ENCODE data around the gene MYO15A. TPM values are rescaled to one million over a fixed set of nuclear protein-coding genes. Genes with fewer than 3 reads are reported as not detected.
A peak's percentile ranks its signal among the peaks of the same experiment; 100 is the strongest.

MYO15A gene
- total RNA-seq, 4 donors from 2014 or later = 2.3 to 7.5 (median 2.9) TPM

DNA sequence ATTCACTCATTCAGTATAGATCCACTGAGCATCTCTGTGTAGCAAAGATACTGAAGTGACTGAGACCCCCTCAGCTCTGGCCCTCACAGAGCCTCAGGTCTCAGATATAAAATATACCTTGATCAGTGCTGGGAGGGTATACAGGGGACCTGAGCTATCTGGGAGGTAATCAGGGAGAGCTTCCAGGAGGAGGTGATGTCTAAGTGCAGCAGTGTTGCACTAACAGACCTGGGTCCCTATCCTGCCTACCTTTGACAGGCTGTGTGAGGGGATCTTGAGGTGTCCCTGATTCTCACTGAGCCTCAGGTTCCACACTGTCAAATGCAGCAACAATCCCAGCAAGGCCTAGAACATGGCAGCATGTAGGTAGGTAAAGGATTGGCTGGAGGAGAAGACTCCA lies 68.6 kb downstream of the MYO15A start:
- Histone ChIP-seq H3K36me3 (peaks cover 0 to 14% (median 0%) of the 10 kb centered on the region in 3 donors), H3K4me3 (no peak overlapping the region), H3K4me1 (peaks cover 0 to 12% (median 6%) of the 10 kb centered on the region in 4 donors), H3K27me3 (no peaks in the 10 kb centered on the region), H3K9me3 (no peaks in the 10 kb centered on the region), H3K27ac (no peak overlapping the region)
- no peak for TF ChIP-seq POLR2A (IDR thresholded peaks at IDR 0.05)
- TF ChIP-seq, protein P1, sequence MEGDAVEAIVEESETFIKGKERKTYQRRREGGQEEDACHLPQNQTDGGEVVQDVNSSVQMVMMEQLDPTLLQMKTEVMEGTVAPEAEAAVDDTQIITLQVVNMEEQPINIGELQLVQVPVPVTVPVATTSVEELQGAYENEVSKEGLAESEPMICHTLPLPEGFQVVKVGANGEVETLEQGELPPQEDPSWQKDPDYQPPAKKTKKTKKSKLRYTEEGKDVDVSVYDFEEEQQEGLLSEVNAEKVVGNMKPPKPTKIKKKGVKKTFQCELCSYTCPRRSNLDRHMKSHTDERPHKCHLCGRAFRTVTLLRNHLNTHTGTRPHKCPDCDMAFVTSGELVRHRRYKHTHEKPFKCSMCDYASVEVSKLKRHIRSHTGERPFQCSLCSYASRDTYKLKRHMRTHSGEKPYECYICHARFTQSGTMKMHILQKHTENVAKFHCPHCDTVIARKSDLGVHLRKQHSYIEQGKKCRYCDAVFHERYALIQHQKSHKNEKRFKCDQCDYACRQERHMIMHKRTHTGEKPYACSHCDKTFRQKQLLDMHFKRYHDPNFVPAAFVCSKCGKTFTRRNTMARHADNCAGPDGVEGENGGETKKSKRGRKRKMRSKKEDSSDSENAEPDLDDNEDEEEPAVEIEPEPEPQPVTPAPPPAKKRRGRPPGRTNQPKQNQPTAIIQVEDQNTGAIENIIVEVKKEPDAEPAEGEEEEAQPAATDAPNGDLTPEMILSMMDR (IDR thresholded peaks at IDR 0.05) = no peak
- TF ChIP-seq EP300 (IDR thresholded peaks at IDR 0.05) = no peak
- no peak for DNase-seq (ENCODE audit: low spot score in 2 of 2)

DNA sequence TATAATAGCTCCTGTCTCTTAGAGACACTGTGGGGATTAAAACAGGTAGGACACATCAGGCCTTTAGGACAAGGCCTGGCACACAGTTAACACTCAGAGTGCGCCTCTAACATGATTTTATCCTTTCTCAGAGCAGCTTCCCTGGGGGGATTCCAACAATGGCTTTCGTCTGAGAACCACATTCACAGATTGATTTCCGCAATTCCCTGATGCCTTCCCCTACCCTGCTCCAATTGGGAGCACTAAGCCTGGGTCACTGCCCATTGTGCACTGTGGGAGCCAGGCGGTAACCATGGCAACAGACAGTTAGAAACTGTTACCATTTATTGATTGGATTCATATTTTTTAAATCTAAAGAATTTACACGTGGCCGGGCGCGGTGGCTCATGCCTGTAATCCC lies 69.2 kb downstream of the MYO15A start:
- peaks cover 0 to 16% (median 9%) of the 10 kb centered on the region in 4 donors for H3K4me1 ChIP-seq
- H3K27ac ChIP-seq = no peak overlapping the region
- H3K27me3 ChIP-seq = no peaks in the 10 kb centered on the region
- no peaks in the 10 kb centered on the region for H3K9me3 ChIP-seq
- TF ChIP-seq, protein P1 (IDR thresholded peaks at IDR 0.05) = no peak
- TF ChIP-seq EP300 (IDR thresholded peaks at IDR 0.05) (no peak), POLR2A (IDR thresholded peaks at IDR 0.05) (no peak)
- WGBS, 2 donors = 83 to 86% methylated on average over 8 of the region's 8 CpGs
- no peak overlapping the region for H3K4me3 ChIP-seq
- H3K36me3 ChIP-seq = peaks cover 0 to 9% (median 0%) of the 10 kb centered on the region in 3 donors
- no peak for DNase-seq (ENCODE audit: low spot score in 2 of 2)

DNA sequence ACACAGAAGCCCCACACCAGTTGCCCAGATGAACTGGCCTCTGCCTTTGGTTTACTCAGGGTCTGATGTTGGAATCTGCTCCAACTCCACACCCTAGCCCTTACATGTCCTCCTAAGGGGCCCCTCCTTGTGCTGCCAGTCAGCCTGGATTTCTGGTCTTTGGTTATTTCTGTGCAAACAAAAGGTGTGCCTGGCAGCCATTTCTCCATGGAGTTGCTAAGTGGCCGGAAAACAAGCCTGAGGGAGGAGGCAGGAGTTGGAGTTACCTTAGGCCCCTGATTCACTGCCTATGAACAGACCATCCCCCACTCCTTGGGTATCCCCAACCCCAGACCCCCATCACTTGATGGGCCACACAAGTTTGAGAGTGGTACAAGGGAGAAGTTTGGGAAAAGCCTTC lies 70.6 kb downstream of the MYO15A start:
- H3K4me1 ChIP-seq = peaks cover 0 to 16% (median 9%) of the 10 kb centered on the region in 4 donors
- H3K36me3 ChIP-seq = peaks cover 0 to 2% (median 0%) of the 10 kb centered on the region in 3 donors
- TF ChIP-seq EP300 (IDR thresholded peaks at IDR 0.05) (no peak), POLR2A (IDR thresholded peaks at IDR 0.05) (no peak)
- TF ChIP-seq, protein P1 (IDR thresholded peaks at IDR 0.05) = no peak
- 64 to 87% methylated on average over 1 of the region's 1 CpG for WGBS, 2 donors
- H3K4me3 ChIP-seq = no peak overlapping the region
- no peaks in the 10 kb centered on the region for H3K27me3 ChIP-seq
- no peak overlapping the region for H3K27ac ChIP-seq
- DNase-seq (ENCODE audit: low spot score in 2 of 2) = no peak
- no peaks in the 10 kb centered on the region for H3K9me3 ChIP-seq

DNA sequence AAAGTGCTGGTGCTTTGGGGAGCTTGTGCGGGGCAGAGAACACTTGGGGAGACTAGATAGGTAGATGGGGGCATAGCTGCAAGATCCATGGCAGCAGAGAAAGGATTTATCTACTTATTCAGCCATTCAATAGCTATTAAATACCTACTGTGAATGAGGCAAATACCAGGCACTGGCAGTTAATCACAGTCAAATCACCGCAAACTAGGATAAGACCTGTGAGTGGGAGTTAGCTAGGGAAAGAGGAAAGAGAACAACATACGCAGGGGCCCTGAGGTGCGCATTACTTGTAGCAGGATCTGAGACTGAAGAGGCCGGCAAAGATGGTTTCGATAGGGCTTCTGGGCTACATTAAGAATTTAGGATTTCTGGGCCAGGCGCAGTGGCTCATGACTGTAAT lies 71.2 kb downstream of the MYO15A start:
- no peak overlapping the region for H3K27ac ChIP-seq
- H3K9me3 ChIP-seq = no peaks in the 10 kb centered on the region
- H3K4me3 ChIP-seq = no peak overlapping the region
- no peaks in the 10 kb centered on the region for H3K36me3 ChIP-seq
- no peak for DNase-seq (ENCODE audit: low spot score in 2 of 2)
- no peak for TF ChIP-seq POLR2A (IDR thresholded peaks at IDR 0.05)
- TF ChIP-seq, protein P1 (IDR thresholded peaks at IDR 0.05) = no peak
- 87 to 93% methylated on average over 7 of the region's 7 CpGs for WGBS, 2 donors
- H3K27me3 ChIP-seq = no peaks in the 10 kb centered on the region
- peaks cover 0 to 17% (median 9%) of the 10 kb centered on the region in 4 donors for H3K4me1 ChIP-seq

DNA sequence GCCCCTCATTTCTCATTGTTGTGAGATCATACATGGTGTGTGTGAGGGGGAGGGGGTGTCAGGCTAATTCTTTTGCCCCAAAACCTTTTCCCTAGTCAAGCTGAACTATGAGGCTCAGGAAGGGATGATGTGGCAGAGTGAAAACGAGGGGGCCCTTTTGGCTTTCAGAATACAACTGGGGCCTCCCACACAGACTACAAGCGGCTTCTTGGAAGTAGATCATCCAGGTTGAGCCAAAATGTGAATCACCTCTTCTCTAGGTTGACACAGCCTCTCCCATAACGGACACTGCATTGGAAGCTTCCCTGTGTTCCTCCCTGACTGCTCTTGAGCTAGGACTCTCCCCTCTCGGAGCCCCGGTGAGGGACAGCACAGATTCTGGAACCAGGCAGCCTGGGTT lies 72.8 kb downstream of the MYO15A start:
- TF ChIP-seq, protein P1 (IDR thresholded peaks at IDR 0.05) = no peak
- TF ChIP-seq POLR2A (IDR thresholded peaks at IDR 0.05) (no peak), EP300 (IDR thresholded peaks at IDR 0.05) (no peak)
- Histone ChIP-seq H3K4me1 (peaks cover 0 to 33% (median 20%) of the 10 kb centered on the region in 4 donors), H3K27me3 (no peaks in the 10 kb centered on the region), H3K36me3 (no peaks in the 10 kb centered on the region), H3K9me3 (no peaks in the 10 kb centered on the region), H3K27ac (peak overlapping the region in 2 of 4 donors; percentile 98 to 99), H3K4me3 (no peak overlapping the region)
- DNase-seq (ENCODE audit: low spot score in 2 of 2) = no peak
- WGBS, 2 donors = 69 to 73% methylated on average over 5 of the region's 5 CpGs
